ENCODE results near the gene SHF. TPM values are rescaled to one million over a fixed set of nuclear protein-coding genes. Genes with fewer than 3 reads are reported as not detected.

SHF gene
- total and polyA plus RNA-seq, 8 donors, result 5.5 to 44.9 (median 37.3) TPM

- H3K27ac ChIP-seq, result peak overlapping the region; percentile 39 to 41
- H3K9me3 ChIP-seq, result no peaks in the 10 kb centered on the region
- H3K27me3 ChIP-seq, result peaks cover 0 to 26% of the 10 kb centered on the region in 2 donors
- ATAC-seq, result peak; percentile 15
- peaks cover 14 to 23% of the 10 kb centered on the region in 2 donors for H3K4me1 ChIP-seq
- TF ChIP-seq CTCF (IDR thresholded peaks at IDR 0.05), result no peak
- no peak for DNase-seq
- intact Hi-C loops (cut with DNase I), result no loop called here
- peak overlapping the region; percentile 44 to 51 for H3K4me3 ChIP-seq
- H3K36me3 ChIP-seq, result no peaks in the 10 kb centered on the region
These were observed 1.6 kb downstream of the SHF start for GRCh38 chr15:45185903-45186770.

- TF ChIP-seq CTCF (IDR thresholded peaks at IDR 0.05), result no peak
These were observed 2.5 kb downstream of the SHF start for GRCh38 chr15:45185069-45185779.

GRCh38 chr15:45184562-45185041, 3.2 kb downstream of the SHF start:
- Histone ChIP-seq H3K27me3 (peaks cover 0 to 26% of the 10 kb centered on the region in 2 donors), H3K27ac (no peak overlapping the region), H3K4me1 (peaks cover 14 to 33% of the 10 kb centered on the region in 2 donors), H3K4me3 (no peak overlapping the region), H3K9me3 (no peaks in the 10 kb centered on the region), H3K36me3 (no peaks in the 10 kb centered on the region)
- intact Hi-C loops (cut with DNase I), result no loop called here
- no peak for ATAC-seq
- no peak for TF ChIP-seq CTCF (IDR thresholded peaks at IDR 0.05)
- DNase-seq, result no peak

More at GRCh38 chr15:45185069-45185779, 2.5 kb downstream of the SHF start:
- Histone ChIP-seq H3K27ac (no peak overlapping the region), H3K4me1 (peaks cover 14 to 26% of the 10 kb centered on the region in 2 donors), H3K27me3 (peaks cover 0 to 26% of the 10 kb centered on the region in 2 donors), H3K36me3 (no peaks in the 10 kb centered on the region), H3K9me3 (no peaks in the 10 kb centered on the region), H3K4me3 (no peak overlapping the region)
- DNase-seq, result no peak
- ATAC-seq, result no peak
- intact Hi-C loops (cut with DNase I), result no loop called here

GRCh38 chr15:45183511-45183910, 4.3 kb downstream of the SHF start:
- ATAC-seq, result no peak
- H3K27me3 ChIP-seq, result peaks cover 0 to 22% of the 10 kb centered on the region in 2 donors

More at GRCh38 chr15:45183511-45183910, 4.3 kb downstream of the SHF start:
- DNase-seq, result no peak
- no peak for TF ChIP-seq CTCF (IDR thresholded peaks at IDR 0.05)
- peaks cover 12 to 35% of the 10 kb centered on the region in 2 donors for H3K4me1 ChIP-seq
- intact Hi-C loops (cut with DNase I), result no loop called here
- H3K27ac ChIP-seq, result no peak overlapping the region
- H3K36me3 ChIP-seq, result no peaks in the 10 kb centered on the region
- no peak overlapping the region for H3K4me3 ChIP-seq
- H3K9me3 ChIP-seq, result no peaks in the 10 kb centered on the region

Measured in left lung (tissue), 10 donors.